Bronchial epithelial cell (primary cell): ENCODE measurements around the gene MLPH. TPM values are rescaled to one million over a fixed set of nuclear protein-coding genes. Genes with fewer than 3 reads are reported as not detected.

Experiments
- DNase-seq: peaks from one replicate; pipeline ENCODE4 v3.0.0-alpha.2; 2010; ENCODE audit warnings: low read depth
- FAIRE-seq: peaks from 2 replicates; lab custom pipeline; 2011; peaks lifted over from hg19 to GRCh38; lab: Jason Lieb, UNC
- H3K27me3 ChIP-seq: 2 replicates; pipeline ENCODE4 v1.5.1; 2011; ENCODE audit warnings: low read length; ENCODE audit not compliant: control insufficient read depth, insufficient read depth
- H3K36me3 ChIP-seq: 2 replicates; pipeline ENCODE4 v1.5.1; 2011; ENCODE audit warnings: low read length; ENCODE audit not compliant: control insufficient read depth, insufficient read depth
- H3K4me3 ChIP-seq: 2 replicates; pipeline ENCODE4 v1.5.1; 2011; ENCODE audit warnings: mild to moderate bottlenecking, low read depth, low read length, control low read depth
- CTCF ChIP-seq: IDR thresholded peaks from 2 replicates; pipeline ENCODE4 v1.5.1; 2011; ENCODE audit warnings: mild to moderate bottlenecking, moderate library complexity, low read length, control low read depth, inconsistent platforms; ENCODE audit not compliant: insufficient read depth, severe bottlenecking
- total RNA-seq: library from RNA; depleted of rRNA; stranded (reverse); fragments of >200 nt; gene quantifications from 2 replicates; pipeline ENCODE4 v1.2.1, GENCODE V29; 2014

MLPH gene
- total RNA-seq, 1 donor from 2014 or later, result 6.6 TPM

- TF ChIP-seq CTCF, result no peak
- DNase-seq (no peak), FAIRE-seq (no peak)
- Histone ChIP-seq H3K36me3 (no peaks in the 10 kb centered on the region), H3K27me3 (no peaks in the 10 kb centered on the region), H3K4me3 (no peak within 1 kb of the TSS)
These were observed 79.6 kb downstream of the MLPH start, which contains the start of gene PRLH for GRCh38 chr2:237566401-237567235. PRLH (plus strand) TSS chr2:237566574; CDS start chr2:237566574, 0 bp downstream.

GRCh38 chr2:237567276-237568029 lies 80.4 kb downstream of the MLPH start:
- Histone ChIP-seq H3K36me3 (no peaks in the 10 kb centered on the region), H3K4me3 (no peak overlapping the region), H3K27me3 (no peaks in the 10 kb centered on the region)
- TF ChIP-seq CTCF, result no peak
- FAIRE-seq (no peak), DNase-seq (no peak)

GRCh38 chr2:237568121-237568660 lies 81.1 kb downstream of the MLPH start:
- Histone ChIP-seq H3K27me3 (no peaks in the 10 kb centered on the region), H3K36me3 (no peaks in the 10 kb centered on the region), H3K4me3 (no peak overlapping the region)
- FAIRE-seq (no peak), DNase-seq (no peak)
- no peak for TF ChIP-seq CTCF

GRCh38 chr2:237569041-237569440 lies 82.0 kb downstream of the MLPH start:
- FAIRE-seq, result no peak
- TF ChIP-seq CTCF, result no peak

GRCh38 chr2:237569896-237570295 lies 82.8 kb downstream of the MLPH start:
- FAIRE-seq (no peak), DNase-seq (no peak)
- H3K27me3 ChIP-seq, result no peaks in the 10 kb centered on the region

More at GRCh38 chr2:237569041-237569440, 82.0 kb downstream of the MLPH start:
- H3K27me3 ChIP-seq, result no peaks in the 10 kb centered on the region
- H3K4me3 ChIP-seq, result no peak overlapping the region
- no peak for DNase-seq
- no peaks in the 10 kb centered on the region for H3K36me3 ChIP-seq

More at GRCh38 chr2:237569896-237570295, 82.8 kb downstream of the MLPH start:
- no peak for TF ChIP-seq CTCF
- H3K4me3 ChIP-seq, result no peak overlapping the region
- no peaks in the 10 kb centered on the region for H3K36me3 ChIP-seq
